OCI-M2 (cell line): Measurements from ENCODE around the gene ZNF746.

ENCODE experiments used
- DNase-seq: peaks from one replicate; lab custom pipeline; 2025; ENCODE audit not compliant: unreplicated experiment; lab: John Stamatoyannopoulos, UW

The ZNF746 gene

GRCh38 chr7:149430192-149430591 lies 67.4 kb downstream of the ZNF746 start:
- DNase-seq, result no peak

DNA sequence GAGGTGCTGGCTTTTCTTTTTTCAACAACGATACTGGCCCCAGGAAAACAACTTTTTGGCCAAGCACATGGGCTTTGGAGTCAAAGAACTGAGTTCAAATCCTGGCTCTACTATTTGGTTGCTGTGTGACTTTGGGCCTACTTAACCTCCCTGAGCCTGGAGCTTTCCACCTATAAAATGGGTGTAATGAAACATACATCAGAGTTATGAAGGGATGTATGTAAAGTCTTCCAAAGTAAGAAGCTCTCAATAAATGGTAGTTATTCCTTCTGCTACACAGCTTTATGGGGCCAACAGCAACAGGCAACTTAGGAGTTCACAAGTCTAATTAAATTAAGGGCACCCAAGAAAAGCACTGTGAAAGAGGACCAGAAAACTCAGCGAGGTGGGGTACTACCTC lies 69.7 kb downstream of the ZNF746 start:
- no peak for DNase-seq

DNA sequence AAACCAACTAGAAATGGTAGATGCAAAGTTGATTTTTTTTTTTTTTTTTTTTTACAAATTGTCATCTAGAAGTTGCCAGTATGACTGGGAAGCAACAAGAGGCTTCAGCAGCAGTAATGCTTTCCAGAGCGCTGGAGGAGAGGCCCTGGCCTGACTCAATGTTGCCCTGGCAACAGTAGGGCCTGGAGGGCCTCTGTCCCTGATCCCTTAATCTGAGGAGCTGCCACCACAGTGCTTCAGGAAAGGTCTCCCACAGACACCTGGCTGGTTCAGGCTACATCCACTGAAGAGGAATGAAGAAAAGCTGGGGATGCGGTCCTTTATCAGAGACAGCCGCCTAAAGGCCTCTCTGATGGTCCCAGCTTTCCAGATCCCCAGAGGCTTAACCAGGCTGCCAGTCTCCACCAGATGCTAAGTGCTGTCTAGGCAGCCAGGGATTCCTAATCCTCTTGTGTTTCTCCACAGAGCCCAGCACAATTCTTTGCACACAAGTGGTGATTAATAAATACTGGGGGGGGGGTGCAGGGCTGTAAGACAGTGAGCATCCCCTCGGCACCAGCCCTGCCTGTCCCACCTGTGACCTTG lies 70.4 kb downstream of the ZNF746 start:
- no peak for DNase-seq

DNA sequence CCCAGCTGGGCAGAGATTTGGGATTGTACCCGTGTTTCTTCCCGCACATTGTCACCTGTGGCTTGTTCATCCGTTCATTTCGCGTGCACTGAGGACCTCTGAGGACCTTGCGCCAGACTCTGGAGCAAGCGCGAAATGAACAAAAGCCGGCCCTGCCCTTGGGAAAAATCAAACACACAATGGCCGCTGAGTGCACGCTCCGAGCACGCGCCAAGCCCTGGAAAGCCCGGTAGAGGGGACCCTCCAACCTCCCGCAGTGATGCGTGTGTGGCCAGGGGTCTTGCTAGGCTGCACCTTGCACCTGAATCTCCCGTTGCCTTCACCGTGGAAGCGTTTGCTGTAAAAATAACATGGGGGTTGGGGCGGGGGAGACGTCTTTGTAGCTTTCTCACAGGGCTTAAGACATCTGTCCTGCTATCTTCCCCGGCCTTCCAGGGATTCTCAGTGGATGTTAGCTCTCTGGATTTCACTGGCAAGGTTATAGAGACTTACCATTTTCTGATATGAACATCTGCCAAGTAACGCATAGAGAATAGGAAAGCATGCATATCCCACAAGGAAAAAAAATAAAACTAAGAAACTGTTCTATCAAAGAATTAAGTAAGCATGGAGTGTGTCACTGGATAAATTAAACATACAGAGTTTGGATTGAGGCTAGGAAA lies 74.0 kb downstream of the ZNF746 start:
- DNase-seq, result no peak

DNA sequence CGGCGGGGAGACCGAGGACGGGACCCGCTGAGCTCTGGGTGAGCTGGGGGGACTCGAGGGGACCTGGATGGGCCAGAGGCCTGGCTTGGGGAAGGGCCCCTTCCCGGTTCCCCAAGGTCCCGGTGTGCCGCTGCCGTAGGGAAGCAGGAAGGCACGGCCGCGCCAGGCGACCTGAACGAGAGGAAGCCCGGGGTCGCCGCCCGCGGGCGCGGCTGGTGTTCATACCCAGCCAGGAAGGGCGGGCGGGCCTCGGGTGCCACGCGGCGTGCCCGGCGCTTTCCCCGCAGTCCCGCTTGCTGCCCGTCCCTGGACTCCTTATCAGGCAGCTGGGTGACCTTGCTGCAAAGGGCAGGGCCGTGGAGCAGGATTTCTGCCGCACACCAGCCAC lies 74.7 kb downstream of the ZNF746 start:
- no peak for DNase-seq
